K562 (cell line): ENCODE measurements around the gene TGFBR3L. TPM values are rescaled to one million over a fixed set of nuclear protein-coding genes. Genes with fewer than 3 reads are reported as not detected.

ENCODE experiments used
- ATF6 ChIP-seq: sonication (generic); formaldehyde crosslinking; IDR thresholded peaks from 2 replicates; pipeline ENCODE4 v1.4.0; 2020; ENCODE audit warnings: mild to moderate bottlenecking, missing genetic modification reagents
- BRCA1 ChIP-seq, 2 experiments: fragments of 450-650 bp in 1 of 2; sonication (generic) in 1 of 2; formaldehyde crosslinking in 1 of 2; IDR thresholded peaks; 2 replicates each; pipeline versions ENCODE4 v1.5.0 to v1.6.1; 2017 to 2020; ENCODE audit warnings: mild to moderate bottlenecking in 1 of 2, missing genetic modification reagents in 1 of 2
- CREB5 ChIP-seq: fragments of 250-450 bp; sonication (Bioruptor Pico); IDR thresholded peaks from 2 replicates; pipeline ENCODE4 v1.5.0; 2020; ENCODE audit warnings: mild to moderate bottlenecking
- DPF2 ChIP-seq: fragments of 450-650 bp; IDR thresholded peaks from 2 replicates; pipeline ENCODE4 v1.6.1; 2016
- HDAC8 ChIP-seq: fragments of 450-650 bp; IDR thresholded peaks from 2 replicates; pipeline ENCODE4 v1.6.1; 2016; ENCODE audit warnings: mild to moderate bottlenecking, missing genetic modification characterization, moderate library complexity, missing compliant biosample characterization
- MAZ ChIP-seq, 2 experiments: fragments of 450-650 bp in 1 of 2; sonication (generic) in 1 of 2; formaldehyde crosslinking; IDR thresholded peaks in 1 of 2; conservative IDR thresholded peaks in 1 of 2; 2 replicates each; pipeline versions ENCODE4 v1.4.0 to v1.5.0; 2020; ENCODE audit warnings: mild to moderate bottlenecking in 1 of 2, missing genetic modification reagents in 1 of 2
- NCOA6 ChIP-seq: fragments of 450-650 bp; IDR thresholded peaks from 2 replicates; pipeline ENCODE4 v1.6.1; 2017; ENCODE audit warnings: mild to moderate bottlenecking
- PHF21A ChIP-seq: fragments of 450-650 bp; IDR thresholded peaks from 2 replicates; pipeline ENCODE4 v1.6.1; 2017; ENCODE audit warnings: low read depth, borderline replicate concordance
- PPARD ChIP-seq: fragments of 250-450 bp; sonication (Bioruptor Pico); IDR thresholded peaks from 2 replicates; pipeline ENCODE4 v1.8.0; 2022; ENCODE audit warnings: inconsistent platforms, mild to moderate bottlenecking, moderate library complexity
- RBM22 ChIP-seq: fragments of 200-400 bp; formaldehyde crosslinking; IDR thresholded peaks from 2 replicates; pipeline ENCODE4 v1.6.1; 2018; ENCODE audit warnings: low read length, low read depth; ENCODE audit not compliant: poor library complexity, severe bottlenecking
- RBM39 ChIP-seq: fragments of 200-400 bp; formaldehyde crosslinking; optimal IDR thresholded peaks from 2 replicates; pipeline ENCODE3; 2018; ENCODE audit warnings: low read depth, low read length
- STAT6 ChIP-seq: sonication (generic); formaldehyde crosslinking; IDR thresholded peaks from 2 replicates; pipeline ENCODE4 v1.8.1; 2023; ENCODE audit warnings: mild to moderate bottlenecking, missing genetic modification reagents
- TFE3 ChIP-seq: fragments of 450-650 bp; formaldehyde crosslinking; IDR thresholded peaks from 2 replicates; pipeline ENCODE4 v1.4.0; 2020; ENCODE audit warnings: mild to moderate bottlenecking, mixed read lengths
- ZNF583 ChIP-seq: fragments of 250-450 bp; sonication (Bioruptor Pico); IDR thresholded peaks from 2 replicates; pipeline ENCODE4 v1.4.0; 2020
- polyA plus RNA-seq, 8 experiments: library from polyadenylated mRNA; depleted of rRNA in 4 of 8; stranded (reverse) in 5 of 8; unstranded in 3 of 8; fragments of >200 nt; fragmentation: Nextera tagmentation in 2 of 8; fragmentation: Illumina TruSeq in 1 of 8; extraction: Ambion mirVana in 2 of 8; extraction: Trizol in 1 of 8; gene quantifications; 2 replicates each; pipeline versions ENCODE4 v1.2.1 to v1.2.3, GENCODE V29; 2011 to 2014; ENCODE audit warnings: inconsistent platforms in 1 of 8, missing spikeins in 1 of 8
- total RNA-seq, 7 experiments: library from RNA; depleted of rRNA in 6 of 7; stranded (reverse); fragments of >200 nt in 6 of 7; fragmentation: Illumina TruSeq in 2 of 7; extraction: Trizol in 2 of 7; gene quantifications; 2 replicates each; pipeline versions ENCODE4 v1.2.1 to v1.2.3, GENCODE V29; 2011 to 2021; ENCODE audit warnings: low replicate concordance in 1 of 7

The TGFBR3L gene
- total and polyA plus RNA-seq, 9 of the 15 experiments (the other 6 are each of a cell fraction or from before 2014, with no cell fraction given): not detected

- TF ChIP-seq STAT6 (CRISPR knock-in tag): no peak
- TF ChIP-seq RBM22: no peak
- TF ChIP-seq NCOA6: 0 out of 2 replicates have a peak, but pooled peaks have one; percentile 45
- no peak for TF ChIP-seq ZNF583 (CRISPR knock-in tag)
- TF ChIP-seq RBM39: no peak
- 0 out of 2 replicates have a peak, but pooled peaks have one; percentile 44 for TF ChIP-seq PHF21A
- no peak for TF ChIP-seq CREB5
- no peak for TF ChIP-seq TFE3
- no peak; the same call in 1 of the 2 replicates for TF ChIP-seq HDAC8 (tag)
- TF ChIP-seq DPF2: 0 out of 2 replicates have a peak, but pooled peaks have one; percentile 33
- TF ChIP-seq BRCA1 (IDR thresholded peaks at IDR 0.05): no peak
- TF ChIP-seq BRCA1 (CRISPR knock-in tag; IDR thresholded peaks at IDR 0.05): no peak
- 0 out of 2 replicates have a peak, but pooled peaks have one; percentile 45 for TF ChIP-seq ATF6 (CRISPR knock-in tag)
- no peak for TF ChIP-seq PPARD (CRISPR knock-in tag)
- peak; percentile 71 to 75; a peak in 3 of 4 replicates for TF ChIP-seq MAZ (CRISPR knock-in tag; conservative IDR thresholded peaks at IDR 0.05 in 1 of 2, IDR thresholded peaks at IDR 0.05 in 1 of 2)
Measured at GRCh38 chr19:7903244-7904073, 11.2 kb upstream of the TGFBR3L start, which contains the start of gene MAP2K7 (continued).
